GM18873 (cell line): ENCODE data around the gene FOSB.

Source experiments
- ATAC-seq: cut with Tn5 transposase; IDR thresholded peaks from one replicate; pipeline ENCODE4 v1.9.1; 2021; ENCODE audit warnings: mild to moderate bottlenecking, moderate library complexity, moderate number of reproducible peaks; ENCODE audit not compliant: unreplicated experiment, low FRiP score

The FOSB gene

GRCh38 chr19:45440873-45441654 lies 26.7 kb upstream of the FOSB start:
- no peak for ATAC-seq

GRCh38 chr19:45442408-45442777 lies 25.4 kb upstream of the FOSB start:
- no peak for ATAC-seq

GRCh38 chr19:45442778-45443461 lies 24.9 kb upstream of the FOSB start:
- no peak for ATAC-seq

GRCh38 chr19:45443462-45444317 lies 24.1 kb upstream of the FOSB start:
- ATAC-seq, result no peak

GRCh38 chr19:45444318-45445041 lies 23.3 kb upstream of the FOSB start:
- no peak for ATAC-seq

- ATAC-seq, result no peak
Measured at GRCh38 chr19:45445139-45445538, 22.7 kb upstream of the FOSB start.

- ATAC-seq, result no peak
Measured at GRCh38 chr19:45446295-45446694, 21.5 kb upstream of the FOSB start.

- ATAC-seq, result no peak
Measured at GRCh38 chr19:45446944-45447343, 20.9 kb upstream of the FOSB start.

GRCh38 chr19:45448425-45448756 lies 19.4 kb upstream of the FOSB start:
- no peak for ATAC-seq

- ATAC-seq, result no peak
Measured at GRCh38 chr19:45448887-45449299, 18.9 kb upstream of the FOSB start.

- ATAC-seq, result no peak
Measured at GRCh38 chr19:45450012-45450333, 17.8 kb upstream of the FOSB start.

- ATAC-seq, result no peak
Measured at GRCh38 chr19:45451131-45451849, 16.5 kb upstream of the FOSB start.

- ATAC-seq, result no peak
Measured at GRCh38 chr19:45451850-45452387, 15.9 kb upstream of the FOSB start.

- no peak for ATAC-seq
Measured at GRCh38 chr19:45455707-45456499, 11.9 kb upstream of the FOSB start.

- no peak for ATAC-seq
Measured at GRCh38 chr19:45456500-45456815, 11.3 kb upstream of the FOSB start.

- ATAC-seq, result no peak
Measured at GRCh38 chr19:45457776-45458175, 10.0 kb upstream of the FOSB start.

GRCh38 chr19:45460807-45461347 lies 6.9 kb upstream of the FOSB start:
- ATAC-seq, result no peak

- no peak for ATAC-seq
Measured at GRCh38 chr19:45462174-45462573, 5.6 kb upstream of the FOSB start.

GRCh38 chr19:45463241-45463640 lies 4.6 kb upstream of the FOSB start:
- ATAC-seq, result no peak
